GM19351 (cell line): ENCODE results near the gene TSEN34.

Source experiments
- ATAC-seq: cut with Tn5 transposase; IDR thresholded peaks from one replicate; pipeline ENCODE4 v1.9.1; 2021; ENCODE audit warnings: mild to moderate bottlenecking, moderate library complexity; ENCODE audit not compliant: unreplicated experiment

The TSEN34 gene

GRCh38 chr19:54191011-54191810 lies at the start of gene TSEN34:
Gene TSEN34 (plus strand): TSS chr19:54191308. CDS start chr19:54191365, 57 bp downstream.
- peak; percentile 25 for ATAC-seq

- ATAC-seq = no peak
Observed at GRCh38 chr19:54141356-54141755, 49.8 kb upstream of the TSEN34 start.

- ATAC-seq = no peak
Observed at GRCh38 chr19:54142166-54142780, 48.8 kb upstream of the TSEN34 start.

GRCh38 chr19:54145541-54146158 lies 45.5 kb upstream of the TSEN34 start:
- ATAC-seq = no peak

GRCh38 chr19:54147676-54148075 lies 43.4 kb upstream of the TSEN34 start:
- ATAC-seq = no peak

GRCh38 chr19:54148158-54148557 lies 43.0 kb upstream of the TSEN34 start:
- ATAC-seq = no peak

- no peak for ATAC-seq
Observed at GRCh38 chr19:54149021-54149812, 41.9 kb upstream of the TSEN34 start.

- no peak for ATAC-seq
Observed at GRCh38 chr19:54151362-54152035, 39.6 kb upstream of the TSEN34 start.

- ATAC-seq = no peak
Observed at GRCh38 chr19:54152267-54152666, 38.8 kb upstream of the TSEN34 start.

GRCh38 chr19:54152878-54153524 lies 38.1 kb upstream of the TSEN34 start:
- no peak for ATAC-seq

GRCh38 chr19:54153731-54154326 lies 37.3 kb upstream of the TSEN34 start:
- no peak for ATAC-seq

GRCh38 chr19:54154603-54155345 lies 36.3 kb upstream of the TSEN34 start:
- ATAC-seq = no peak

GRCh38 chr19:54155694-54156093 lies 35.4 kb upstream of the TSEN34 start:
- ATAC-seq = no peak

GRCh38 chr19:54156490-54156889 lies 34.6 kb upstream of the TSEN34 start:
- ATAC-seq = no peak

GRCh38 chr19:54156953-54157352 lies 34.2 kb upstream of the TSEN34 start:
- no peak for ATAC-seq

- no peak for ATAC-seq
Observed at GRCh38 chr19:54158812-54159351, 32.2 kb upstream of the TSEN34 start.

- peak; percentile 89 for ATAC-seq
Observed at GRCh38 chr19:54159352-54160181, 31.5 kb upstream of the TSEN34 start, which contains the start of gene LENG1. Gene LENG1 (minus strand): TSS chr19:54159721. CDS start chr19:54159695, 26 bp downstream.
